H9 (cell line): ENCODE results near the gene TGFBRAP1. TPM values are rescaled to one million over a fixed set of nuclear protein-coding genes. Genes with fewer than 3 reads are reported as not detected.

Experiments used
- DNase-seq: peaks from one replicate; pipeline ENCODE4 v3.0.0-alpha.2; 2017
- H2AFZ ChIP-seq: one replicate; pipeline ENCODE4 v1.6.1; 2013; ENCODE audit warnings: mild to moderate bottlenecking, low read length, control low read depth, moderate library complexity
- H2AK5ac ChIP-seq: 2 replicates; pipeline ENCODE4 v1.6.1; 2013; ENCODE audit warnings: low read length, control low read depth, mixed read lengths; ENCODE audit not compliant: insufficient read length
- H2BK120ac ChIP-seq: one replicate; pipeline ENCODE4 v1.6.1; 2013; ENCODE audit warnings: low read depth, mild to moderate bottlenecking, low read length, control low read depth, inconsistent platforms; ENCODE audit not compliant: poor library complexity, severe bottlenecking
- H2BK12ac ChIP-seq: 2 replicates; pipeline ENCODE4 v1.6.1; 2013; ENCODE audit warnings: low read length, control low read depth, mixed read lengths, low read depth; ENCODE audit not compliant: insufficient read length
- H2BK15ac ChIP-seq: 2 replicates; pipeline ENCODE4 v1.6.1; 2013; ENCODE audit warnings: low read depth, low read length, control low read depth
- H2BK20ac ChIP-seq: one replicate; pipeline ENCODE4 v1.6.1; 2013; ENCODE audit warnings: low read depth, mild to moderate bottlenecking, low read length, control low read depth, inconsistent platforms; ENCODE audit not compliant: poor library complexity, severe bottlenecking
- H2BK5ac ChIP-seq: 2 replicates; pipeline ENCODE4 v1.6.1; 2013; ENCODE audit warnings: low read length, control low read depth, mixed read lengths; ENCODE audit not compliant: insufficient read length
- H3K14ac ChIP-seq: 2 replicates; pipeline ENCODE4 v1.6.1; 2013; ENCODE audit warnings: low read length, control low read depth; ENCODE audit not compliant: insufficient read depth
- H3K18ac ChIP-seq: 2 replicates; pipeline ENCODE4 v1.6.1; 2013; ENCODE audit warnings: low read depth, mild to moderate bottlenecking, mixed read lengths, low read length, control low read depth; ENCODE audit not compliant: insufficient read length
- H3K23ac ChIP-seq: 2 replicates; pipeline ENCODE4 v1.6.1; 2013; ENCODE audit warnings: low read length, control low read depth, mixed read lengths, low read depth; ENCODE audit not compliant: insufficient read length
- H3K23me2 ChIP-seq: 2 replicates; pipeline ENCODE4 v1.6.1; 2013; ENCODE audit warnings: low read depth, mild to moderate bottlenecking, mixed read lengths, low read length, control low read depth; ENCODE audit not compliant: insufficient read length, poor library complexity, severe bottlenecking
- H3K27ac ChIP-seq: 2 replicates; pipeline ENCODE4 v1.5.1; 2013; ENCODE audit warnings: low read length, control low read depth, mixed read lengths, low read depth; ENCODE audit not compliant: insufficient read length
- H3K27me3 ChIP-seq: 2 replicates; pipeline ENCODE4 v1.6.1; 2013; ENCODE audit warnings: low read length, control low read depth, inconsistent platforms; ENCODE audit not compliant: insufficient read depth
- H3K4ac ChIP-seq: 2 replicates; pipeline ENCODE4 v1.6.1; 2013; ENCODE audit warnings: low read depth, mild to moderate bottlenecking, control low read depth, inconsistent platforms, low read length, moderate library complexity
- H3K4me1 ChIP-seq: 2 replicates; pipeline ENCODE4 v1.6.1; 2013; ENCODE audit warnings: low read length, control low read depth, inconsistent platforms; ENCODE audit not compliant: insufficient read depth
- H3K4me2 ChIP-seq: 2 replicates; pipeline ENCODE4 v1.6.1; 2013; ENCODE audit warnings: low read length, control low read depth, mixed read lengths; ENCODE audit not compliant: insufficient read length, insufficient read depth
- H3K56ac ChIP-seq: 2 replicates; pipeline ENCODE4 v1.6.1; 2013; ENCODE audit warnings: low read depth, mild to moderate bottlenecking, mixed read lengths, low read length, control low read depth; ENCODE audit not compliant: insufficient read length
- H3K79me1 ChIP-seq: 2 replicates; pipeline ENCODE4 v1.6.1; 2013; ENCODE audit warnings: low read depth, mild to moderate bottlenecking, moderate library complexity, low read length, control low read depth, inconsistent platforms; ENCODE audit not compliant: insufficient read depth, poor library complexity, severe bottlenecking
- H3K79me2 ChIP-seq: 2 replicates; pipeline ENCODE4 v1.6.1; 2013; ENCODE audit warnings: low read length, control low read depth, inconsistent platforms; ENCODE audit not compliant: insufficient read depth
- H3K9ac ChIP-seq: 2 replicates; pipeline ENCODE4 v1.6.1; 2013; ENCODE audit warnings: low read length, control low read depth, mixed read lengths; ENCODE audit not compliant: insufficient read length; ENCODE audit errors: extremely low read depth
- H3K9me3 ChIP-seq: one replicate; pipeline ENCODE4 v1.6.1; 2013; ENCODE audit warnings: low read depth, low read length, inconsistent platforms; ENCODE audit not compliant: control insufficient read depth
- H3T11ph ChIP-seq: one replicate; pipeline ENCODE4 v1.6.1; 2013; ENCODE audit warnings: mild to moderate bottlenecking, low read length, control low read depth, inconsistent platforms
- H4K20me1 ChIP-seq: one replicate; pipeline ENCODE4 v1.6.1; 2013; ENCODE audit not compliant: control insufficient read depth, insufficient read length, insufficient read depth
- H4K5ac ChIP-seq: 2 replicates; pipeline ENCODE4 v1.6.1; 2013; ENCODE audit warnings: low read depth, mild to moderate bottlenecking, mixed read lengths, low read length, control low read depth; ENCODE audit not compliant: insufficient read length
- H4K8ac ChIP-seq: replicated peaks from 2 replicates; pipeline ENCODE4 v1.6.1; 2013; ENCODE audit warnings: low read length, control low read depth, mixed read lengths, low read depth; ENCODE audit not compliant: insufficient read length
- H4K91ac ChIP-seq: 2 replicates; pipeline ENCODE4 v1.6.1; 2013; ENCODE audit warnings: low read depth, mild to moderate bottlenecking, moderate library complexity, mixed read lengths, low read length, control low read depth; ENCODE audit not compliant: insufficient read length
- H3K27ac Mint-ChIP-seq, 3 experiments: 2 replicates in 2 of 3; 3 replicates in 1 of 3; pipeline ENCODE4 v1.8.0; 2020 to 2021; ENCODE audit warnings: mixed read lengths in 3 of 3, mild to moderate bottlenecking in 1 of 3, moderate library complexity in 1 of 3
- H3K27me3 Mint-ChIP-seq: 2 replicates; pipeline ENCODE4 v1.8.0; 2021; ENCODE audit warnings: low read depth, mild to moderate bottlenecking, moderate library complexity, mixed read lengths
- H3K36me3 Mint-ChIP-seq, 3 experiments: 2 replicates in 2 of 3; 3 replicates in 1 of 3; pipeline ENCODE4 v1.8.0; 2020 to 2021; ENCODE audit warnings: low read depth in 3 of 3, mixed read lengths in 3 of 3; ENCODE audit not compliant: insufficient read depth in 1 of 3
- H3K4me1 Mint-ChIP-seq, 2 experiments: 2 replicates each; pipeline ENCODE4 v1.8.0; 2020; ENCODE audit warnings: mixed read lengths in 2 of 2
- H3K4me3 Mint-ChIP-seq, 2 experiments: 2 replicates in 1 of 2; 3 replicates in 1 of 2; pipeline ENCODE4 v1.8.0; 2020 to 2021; ENCODE audit warnings: mild to moderate bottlenecking in 2 of 2, mixed read lengths in 2 of 2, moderate library complexity in 1 of 2
- H3K9me3 Mint-ChIP-seq, 2 experiments: 2 replicates in 1 of 2; 3 replicates in 1 of 2; pipeline ENCODE4 v1.8.0; 2020; ENCODE audit warnings: mild to moderate bottlenecking in 2 of 2, mixed read lengths in 2 of 2, moderate library complexity in 1 of 2
- CTCF ChIP-seq: fragments of 200-600 bp; sonication (generic); conservative IDR thresholded peaks from 3 replicates; pipeline ENCODE4 v1.8.0; 2021; ENCODE audit warnings: antibody characterized with exemption, mild to moderate bottlenecking
- WGBS: extraction: QIAGEN DNeasy Blood & Tissue Kit; methylation state at CpG from one replicate; pipeline ENCODE4 v1.1.7; 2013; ENCODE audit warnings: missing lambda C conversion rate, low lambda C conversion rate, mixed read lengths; ENCODE audit not compliant: insufficient read length; ENCODE audit errors: extremely low coverage; 5-methylcytosine and 5-hydroxymethylcytosine counted together
- total RNA-seq: library from RNA; stranded (reverse); gene quantifications from 2 replicates; pipeline ENCODE4 v1.2.1, GENCODE V29; 2021

Gene TGFBRAP1
- total RNA-seq, 1 experiment from 2014 or later = 23.6 TPM

- no peaks in the 10 kb centered on the region for H3K9me3 Mint-ChIP-seq
- peaks cover 0 to 35% (median 31%) of the 10 kb centered on the region in 3 experiments; a peak in 6 of 7 replicates for H3K36me3 Mint-ChIP-seq
- Histone ChIP-seq H4K5ac (no peak overlapping the region), H3K14ac (no peak overlapping the region), H2BK120ac (no peak overlapping the region), H3K4ac (no peak overlapping the region), H4K20me1 (no peaks in the 10 kb centered on the region), H3K4me1 (no peaks in the 10 kb centered on the region), H2AK5ac (no peak overlapping the region), H3K56ac (no peak overlapping the region), H3K27ac (no peak overlapping the region), H3K9ac (no peak overlapping the region), H3K18ac (no peak overlapping the region), H2AFZ (no peak overlapping the region), H3T11ph (no peak overlapping the region), H3K27me3 (no peaks in the 10 kb centered on the region), H2BK5ac (no peak overlapping the region), H3K4me2 (no peak overlapping the region), H2BK15ac (no peak overlapping the region), H2BK12ac (no peak overlapping the region), H4K91ac (no peak overlapping the region), H3K23ac (no peak overlapping the region), H3K23me2 (no peaks in the 10 kb centered on the region), H4K8ac (no peak overlapping the region), H3K79me2 (no peaks in the 10 kb centered on the region), H2BK20ac (no peak overlapping the region), H3K9me3 (no peaks in the 10 kb centered on the region), H3K79me1 (no peaks in the 10 kb centered on the region)
- DNase-seq = no peak
- no peaks in the 10 kb centered on the region; the same call in 1 of the 2 replicates for H3K27me3 Mint-ChIP-seq
- no CpG with 5 or more reads among the region's 5 CpGs for WGBS
- H3K27ac Mint-ChIP-seq = no peak overlapping the region; a peak in 1 of 7 replicates
- no peak overlapping the region for H3K4me3 Mint-ChIP-seq
- no peaks in the 10 kb centered on the region for H3K4me1 Mint-ChIP-seq
- TF ChIP-seq CTCF = no peak
These were observed 47.3 kb upstream of the TGFBRAP1 start for GRCh38 chr2:105376789-105377240.
